ENCODE data around the gene CIAPIN1. TPM values are rescaled to one million over a fixed set of nuclear protein-coding genes. Genes with fewer than 3 reads are reported as not detected.

Gene CIAPIN1
- total RNA-seq, 1 donor = 39.3 TPM

DNA sequence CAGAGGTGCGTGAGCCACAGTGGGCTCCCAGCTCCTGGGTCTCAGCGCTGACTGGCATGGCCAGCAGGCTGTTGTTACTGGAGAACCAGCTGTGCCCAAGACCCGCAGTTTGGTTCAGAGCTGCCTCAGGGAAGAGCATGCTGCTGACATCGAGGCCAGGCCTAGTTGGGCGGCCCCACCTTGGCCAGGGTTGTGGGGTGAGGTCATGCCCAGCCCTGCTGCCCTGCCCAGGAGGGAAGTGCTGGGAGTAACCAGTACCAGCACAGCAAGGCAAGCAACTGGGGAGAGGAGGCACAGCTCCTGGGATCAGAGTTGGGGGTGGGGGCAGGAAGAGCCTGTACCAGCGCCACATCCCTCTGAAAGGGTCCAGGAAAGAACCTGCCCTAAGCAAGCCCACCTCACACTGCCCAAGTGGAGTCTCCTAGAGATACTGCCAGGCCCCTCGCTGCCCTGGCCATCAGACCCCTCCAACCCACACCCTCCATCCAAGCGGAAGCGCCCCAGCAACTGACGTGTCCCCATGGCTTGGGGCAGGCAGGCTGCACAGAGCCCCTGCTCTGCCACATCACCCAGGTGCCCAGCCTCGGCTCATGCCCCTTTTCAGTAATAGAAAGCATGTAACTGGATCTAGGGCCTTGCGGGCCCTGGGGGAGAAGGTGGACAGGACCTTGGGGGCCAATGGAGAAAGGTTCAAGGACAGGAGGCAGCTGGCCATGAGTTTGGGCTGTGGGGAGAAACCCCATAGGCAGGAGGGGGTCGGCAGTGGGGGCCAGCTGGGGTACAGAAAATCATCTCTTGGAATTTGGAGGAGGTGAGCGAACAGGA, 38.1 kb upstream of the CIAPIN1 start:
- no peak for DNase-seq (ENCODE audit: low read depth)
- no peak for TF ChIP-seq CTCF (IDR thresholded peaks at IDR 0.05; ENCODE audit: insufficient read depth, low read length)
- peak overlapping the region; percentile 85 for H3K4me3 ChIP-seq (ENCODE audit: low read depth, low read length)

DNA sequence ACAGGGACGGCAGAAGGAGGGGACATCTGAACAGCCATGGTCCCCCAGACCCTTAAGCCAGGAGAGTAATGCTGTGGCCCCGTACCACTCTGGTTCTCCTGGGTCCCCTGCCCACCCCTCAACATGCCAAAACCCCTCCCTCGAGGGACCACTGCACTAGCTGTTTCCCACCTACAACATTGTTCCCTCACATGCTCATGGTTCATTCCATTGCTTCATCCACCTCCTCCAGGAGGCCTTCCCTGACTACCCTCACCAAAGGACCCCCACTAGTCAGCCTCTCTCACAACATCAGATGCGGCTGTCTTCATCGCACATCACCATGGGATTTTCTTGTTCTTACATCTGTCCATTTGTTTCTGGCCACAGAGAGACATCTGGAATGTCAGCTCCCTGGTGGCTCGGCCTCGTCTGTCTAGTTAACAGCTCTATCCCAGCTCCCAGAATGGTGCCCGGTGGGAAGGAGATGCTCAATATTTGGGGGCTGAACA, 37.4 kb upstream of the CIAPIN1 start:
- TF ChIP-seq CTCF (IDR thresholded peaks at IDR 0.05; ENCODE audit: insufficient read depth, low read length) = no peak
- peak overlapping the region; percentile 85 for H3K4me3 ChIP-seq (ENCODE audit: low read depth, low read length)

GRCh38 chr16:57483725-57484514, 36.7 kb upstream of the CIAPIN1 start:
- DNase-seq (ENCODE audit: low read depth) = no peak
- TF ChIP-seq CTCF (IDR thresholded peaks at IDR 0.05; ENCODE audit: insufficient read depth, low read length) = no peak
- H3K4me3 ChIP-seq (ENCODE audit: low read depth, low read length) = no peak overlapping the region

More for the DNA sequence above, 37.4 kb upstream of the CIAPIN1 start:
- no peak for DNase-seq (ENCODE audit: low read depth)

- H3K4me3 ChIP-seq (ENCODE audit: low read depth, low read length) = no peak overlapping the region
- no peak for TF ChIP-seq CTCF (IDR thresholded peaks at IDR 0.05; ENCODE audit: insufficient read depth, low read length)
- DNase-seq (ENCODE audit: low read depth) = no peak
Observed at GRCh38 chr16:57482845-57483545, 35.8 kb upstream of the CIAPIN1 start.

GRCh38 chr16:57481421-57481820, 34.2 kb upstream of the CIAPIN1 start:
- no peak overlapping the region for H3K4me3 ChIP-seq (ENCODE audit: low read depth, low read length)
- no peak for DNase-seq (ENCODE audit: low read depth)
- TF ChIP-seq CTCF (IDR thresholded peaks at IDR 0.05; ENCODE audit: insufficient read depth, low read length) = no peak

GRCh38 chr16:57480754-57481230, 33.6 kb upstream of the CIAPIN1 start:
- no peak for DNase-seq (ENCODE audit: low read depth)
- no peak for TF ChIP-seq CTCF (IDR thresholded peaks at IDR 0.05; ENCODE audit: insufficient read depth, low read length)
- H3K4me3 ChIP-seq (ENCODE audit: low read depth, low read length) = no peak overlapping the region

All from fibroblast of the aortic adventitia (primary cell).